GM21717 (cell line): ENCODE measurements around the gene C10orf95.
A peak's percentile ranks its signal among the peaks of the same experiment; 100 is the strongest.
"Not testable (repeated sequence)": the region's sequence is repeated elsewhere in the genome, so short reads cannot be mapped to it uniquely, and the experiment has no call there.

Source experiments
- ATAC-seq: cut with Tn5 transposase; IDR thresholded peaks from one replicate; pipeline ENCODE4 v1.9.1; 2021; ENCODE audit warnings: mild to moderate bottlenecking, moderate library complexity; ENCODE audit not compliant: unreplicated experiment

The C10orf95 gene

DNA sequence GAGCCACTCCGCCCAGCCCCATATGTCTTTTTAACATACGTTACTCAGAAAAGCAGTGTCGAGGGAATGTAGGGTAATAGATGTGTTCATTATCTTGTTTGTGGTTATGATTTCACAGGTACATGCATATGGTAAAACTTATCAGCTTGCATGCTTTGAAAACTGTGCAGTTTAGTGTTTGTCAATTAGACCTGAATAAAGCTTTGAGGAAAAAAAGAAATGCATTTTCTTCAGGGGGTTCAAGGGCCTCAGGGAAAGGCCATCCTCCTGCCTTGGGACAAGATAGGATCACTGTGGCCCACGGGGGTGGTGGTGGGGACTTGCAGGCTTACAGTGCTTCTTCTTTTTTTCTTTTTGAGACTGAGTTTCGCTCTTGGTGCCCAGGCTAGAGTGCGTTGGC lies 16.0 kb upstream of the C10orf95 start:
- ATAC-seq, result no peak

DNA sequence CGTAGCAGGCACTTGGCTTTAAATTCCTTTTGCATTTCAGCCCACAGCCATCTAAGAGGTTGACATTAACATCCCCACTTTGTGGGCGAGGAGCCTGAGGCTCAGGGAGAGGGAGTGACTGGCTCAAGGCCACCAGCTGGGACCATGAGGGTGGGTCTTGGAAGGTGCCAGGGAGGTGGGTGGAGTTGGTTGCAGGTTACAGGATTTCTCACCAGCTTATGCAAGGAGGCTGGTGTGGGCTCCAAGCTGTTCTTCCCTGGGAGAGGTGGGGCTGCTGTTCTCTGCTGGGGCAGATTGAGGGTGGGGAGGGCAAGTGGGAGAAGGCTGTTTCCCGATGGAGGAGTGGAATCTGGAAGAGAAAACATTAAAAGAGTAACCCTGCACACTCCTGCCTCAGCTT lies 14.1 kb upstream of the C10orf95 start:
- ATAC-seq, result no peak

GRCh38 chr10:102463983-102464382 lies 12.6 kb upstream of the C10orf95 start:
- no peak for ATAC-seq

GRCh38 chr10:102462512-102463054 lies 11.2 kb upstream of the C10orf95 start:
- ATAC-seq, result no peak

DNA sequence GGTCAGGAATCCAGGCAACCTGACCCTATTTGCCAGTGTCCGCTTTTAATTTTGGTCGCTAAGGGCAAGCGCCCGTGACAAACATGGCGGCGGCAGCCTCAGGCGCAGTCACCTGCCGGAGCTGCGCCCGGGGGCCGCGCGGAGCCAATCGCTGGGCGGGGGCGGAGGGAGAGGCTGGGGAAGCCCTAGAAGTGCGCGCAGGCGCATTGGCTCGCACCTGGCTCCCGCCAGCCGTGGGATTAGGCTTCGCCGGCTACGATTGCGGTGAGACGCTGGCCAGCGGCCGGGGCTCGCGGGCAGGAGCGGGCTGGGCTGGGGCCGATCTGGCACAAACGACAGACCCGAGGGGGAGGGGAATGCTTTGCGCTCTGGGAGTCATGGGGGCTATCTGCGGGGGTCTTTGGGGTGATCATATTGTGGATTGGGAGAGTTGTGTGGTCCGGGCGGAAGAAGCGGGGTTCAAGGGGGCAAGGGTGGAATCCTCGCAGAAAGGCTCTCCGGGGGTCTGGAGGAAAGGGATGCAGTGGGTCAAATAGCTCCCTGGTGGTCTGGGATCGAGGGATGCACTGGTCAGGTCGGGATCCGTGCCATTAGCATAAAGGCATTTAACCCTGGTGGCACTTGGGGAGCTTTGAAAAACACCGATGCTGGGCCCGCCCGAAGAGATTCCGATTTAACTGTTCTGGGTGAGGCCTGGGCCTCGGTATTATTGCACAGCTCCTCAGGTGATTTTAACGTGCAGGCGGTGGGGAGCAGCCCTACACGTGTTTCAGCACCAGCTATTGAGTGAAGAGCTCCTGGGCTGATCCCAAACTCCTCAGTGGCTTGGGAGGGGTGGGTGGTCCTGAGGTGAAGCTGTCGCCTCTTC lies 10.1 kb upstream of the C10orf95 start:
- peak; percentile 63 for ATAC-seq

DNA sequence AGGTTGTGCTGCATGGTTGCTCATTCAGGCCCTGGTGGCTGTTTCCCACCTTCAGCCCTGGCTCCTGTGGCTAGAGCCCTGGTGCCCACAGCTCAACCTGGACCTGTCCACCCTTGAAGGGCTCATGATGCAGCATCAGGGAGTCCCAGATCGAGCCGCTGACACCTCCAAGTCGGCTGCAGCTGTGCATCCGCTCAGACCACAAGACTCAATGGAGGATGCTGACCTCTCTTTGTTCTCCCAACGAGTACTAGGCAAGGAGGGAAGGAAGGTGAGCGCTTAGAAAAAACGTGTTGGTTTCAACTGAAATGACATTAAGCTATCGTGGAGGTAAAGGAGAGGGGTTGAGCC lies 9.5 kb upstream of the C10orf95 start:
- ATAC-seq, result peak; percentile 18

GRCh38 chr10:102458656-102459055 lies 7.3 kb upstream of the C10orf95 start:
- ATAC-seq, result no peak

- ATAC-seq, result no peak
These were observed 6.3 kb upstream of the C10orf95 start for GRCh38 chr10:102457591-102458150.

- no peak for ATAC-seq
These were observed 4.6 kb upstream of the C10orf95 start for GRCh38 chr10:102455893-102456471.

DNA sequence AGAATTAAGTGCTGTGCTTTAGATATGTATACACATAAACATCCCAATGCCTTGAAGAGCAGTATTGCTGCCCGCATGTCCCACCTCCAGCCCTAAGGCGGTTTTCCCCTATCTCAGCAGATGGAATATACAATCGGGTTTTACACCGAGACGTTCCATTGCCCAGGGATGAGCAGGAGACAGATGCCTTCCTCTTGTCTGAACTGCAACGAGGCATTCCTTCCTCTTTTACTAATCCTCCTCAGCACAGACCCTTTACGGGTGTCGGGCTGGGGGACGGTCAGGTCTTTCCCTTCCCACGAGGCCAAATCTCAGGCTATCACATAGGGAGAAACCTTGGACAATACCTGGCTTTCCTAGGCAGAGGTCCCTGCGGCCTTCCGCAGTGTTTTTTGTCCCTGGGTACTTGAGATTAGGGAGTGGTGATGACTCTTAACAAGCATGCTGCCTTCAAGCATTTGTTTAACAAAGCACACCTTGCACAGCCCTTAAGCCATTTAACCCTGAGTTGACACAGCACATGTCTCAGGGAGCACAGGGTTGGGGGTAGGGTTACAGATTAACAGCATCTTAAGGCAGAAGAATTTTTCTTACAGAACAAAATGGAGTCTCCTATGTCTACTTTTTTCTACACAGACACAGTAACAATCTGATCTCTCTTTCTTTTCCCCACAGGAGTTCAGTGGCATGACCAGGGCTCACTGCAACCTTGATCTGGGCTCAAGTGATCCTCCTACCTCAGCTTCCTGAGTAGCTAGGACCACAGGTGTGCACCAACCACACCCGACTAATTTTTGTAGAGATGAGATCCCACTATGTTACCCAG lies 3.5 kb upstream of the C10orf95 start:
- not testable (repeated sequence) for ATAC-seq

DNA sequence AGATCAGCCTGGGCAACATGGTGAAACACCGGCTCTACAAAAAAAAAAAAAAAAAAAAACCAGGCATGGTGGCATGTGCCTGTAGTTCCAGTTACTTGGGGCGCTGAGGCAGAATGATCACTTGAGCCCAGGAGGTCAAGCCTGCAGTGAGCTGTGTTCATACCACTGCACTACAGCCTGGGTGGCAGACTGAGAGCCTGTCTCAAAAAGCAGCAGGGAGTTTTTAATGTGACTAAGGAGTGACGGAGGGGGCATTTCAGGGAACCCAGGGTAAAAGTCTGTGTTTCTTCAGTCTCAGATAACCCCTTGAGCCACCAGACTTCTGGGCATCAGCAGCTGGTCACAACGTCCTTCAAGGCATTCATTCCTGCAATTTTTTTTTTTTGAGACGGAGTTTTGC lies 2.2 kb upstream of the C10orf95 start:
- no peak for ATAC-seq

DNA sequence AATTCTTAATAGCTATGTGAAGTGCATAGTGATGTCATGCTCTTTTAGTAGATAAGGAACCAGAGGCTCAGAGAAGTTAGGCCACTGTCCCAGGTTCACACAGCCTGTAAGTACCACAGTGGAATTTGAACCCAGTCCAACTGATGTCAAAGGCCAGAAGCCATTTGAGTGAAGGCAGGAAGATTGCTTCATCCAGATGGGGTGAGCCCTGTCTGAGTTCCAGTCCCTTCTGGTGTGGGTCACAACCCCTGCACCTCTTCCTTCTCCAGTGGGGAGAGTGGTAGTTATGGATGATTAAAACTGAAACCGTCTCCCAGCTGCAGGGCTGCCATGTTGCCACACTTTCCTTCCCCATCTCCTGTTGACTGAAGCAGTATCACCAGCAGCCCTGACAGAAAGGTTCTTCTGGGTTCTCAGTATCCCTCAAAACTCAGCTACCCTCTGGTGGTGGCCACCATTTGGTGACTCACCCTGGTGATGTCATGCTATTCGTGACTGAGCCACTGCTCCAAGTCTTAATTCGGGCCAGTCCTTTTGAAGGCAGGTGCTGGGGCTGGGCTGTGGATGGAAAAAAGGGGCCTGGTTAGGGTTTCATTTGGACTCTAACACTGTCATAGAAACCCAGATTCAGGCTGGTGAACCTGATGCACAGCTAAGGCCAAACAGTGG lies 1.5 kb upstream of the C10orf95 start:
- no peak for ATAC-seq

DNA sequence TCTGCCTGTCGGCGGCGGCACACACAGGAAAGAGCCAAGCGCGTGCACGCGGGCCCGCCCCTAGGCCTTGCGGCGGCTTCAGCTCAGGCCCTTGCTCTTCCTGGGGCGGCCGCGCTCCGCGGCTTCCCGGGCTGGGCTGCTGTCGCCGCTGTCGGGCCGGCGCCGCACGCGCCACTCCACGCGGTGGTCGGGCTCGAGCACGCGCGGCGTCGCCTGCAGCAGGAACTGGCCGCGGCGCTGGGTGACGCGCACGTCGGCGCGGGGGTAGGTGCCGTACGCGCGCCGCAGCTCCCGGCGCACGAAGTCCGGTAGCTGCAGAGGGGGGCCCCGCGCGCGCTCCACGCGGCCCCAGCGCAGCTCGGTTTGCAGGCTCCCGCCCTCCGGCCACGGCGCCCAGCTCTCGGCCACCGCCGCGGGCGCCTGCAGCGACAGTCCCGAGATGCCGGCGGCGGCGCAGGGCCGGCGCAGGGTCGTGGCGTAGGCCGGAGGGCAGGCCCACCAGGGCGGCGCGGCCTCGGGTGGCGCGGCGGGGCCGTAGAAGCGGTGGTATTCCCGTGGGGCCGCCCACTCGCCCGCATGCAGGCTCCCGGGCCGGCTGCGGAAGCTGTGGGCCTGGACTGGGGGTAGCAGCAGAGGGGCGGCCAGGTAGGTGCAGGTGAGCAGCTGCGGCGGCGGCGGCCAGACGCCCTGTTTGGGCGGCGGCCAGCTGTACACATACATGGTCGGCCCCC lies 804 bp downstream of the C10orf95 start:
- ATAC-seq, result peak; percentile 62

- no peak for ATAC-seq
These were observed 1.3 kb downstream of the C10orf95 start for GRCh38 chr10:102450124-102450373.

GRCh38 chr10:102449321-102450123 lies 1.8 kb downstream of the C10orf95 start:
- peak; percentile 50 for ATAC-seq

GRCh38 chr10:102444851-102445250 lies 6.5 kb downstream of the C10orf95 start:
- no peak for ATAC-seq

GRCh38 chr10:102438374-102438773 lies 13.0 kb downstream of the C10orf95 start:
- ATAC-seq, result no peak

- ATAC-seq, result no peak
These were observed 13.8 kb downstream of the C10orf95 start for GRCh38 chr10:102437515-102437914.

DNA sequence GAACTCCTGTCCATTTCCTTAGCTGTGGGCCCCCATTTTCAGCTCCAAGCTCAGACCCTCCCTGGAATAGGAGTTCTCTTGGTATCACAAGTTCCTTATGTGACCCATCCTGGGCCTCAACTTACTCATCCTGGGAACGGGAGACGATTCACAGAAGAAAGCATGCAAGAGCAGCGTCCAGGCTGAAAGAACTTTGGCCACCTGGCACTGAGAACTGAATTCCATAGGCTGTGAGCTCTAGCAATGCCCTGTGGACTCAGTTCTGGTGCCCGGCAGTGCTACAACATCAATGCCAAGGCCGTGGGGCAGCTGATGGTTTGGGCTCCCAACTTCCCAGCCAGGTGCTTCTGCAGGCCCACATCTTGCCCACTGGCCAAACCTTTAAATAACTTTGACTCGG lies 15.0 kb downstream of the C10orf95 start:
- ATAC-seq, result no peak
